HCT116 (cell line): Measurements from ENCODE around the gene ARL8B. TPM values are rescaled to one million over a fixed set of nuclear protein-coding genes. Genes with fewer than 3 reads are reported as not detected.

Experiments
- ATAC-seq: fragments of 200-7000 bp; cut with Tn5 transposase; 2 replicates; pipeline ENCODE4 v1.9.1; 2020; ENCODE audit warnings: mild to moderate bottlenecking, moderate library complexity
- BruUV-seq: library from RNA; stranded (reverse); fragments of 400-500 nt; replicated peaks from 2 replicates; lab custom pipeline; 2021; lab: Mats Ljungman, UMichigan
- CTCF ChIA-PET: fragments of 300-600 bp; sonication (Branson Sonifier 250); formaldehyde crosslinking; loops from one replicate; lab custom pipeline; 2021; ENCODE audit warnings: antibody characterized with exemption; lab: Charles Lee
- POLR2A ChIA-PET: fragments of 300-600, 350-600 bp; sonication (Branson Sonifier 250); formaldehyde crosslinking; loops from one replicate; lab custom pipeline; 2021; ENCODE audit warnings: antibody characterized with exemption; lab: Charles Lee
- RAD21 ChIA-PET, 2 experiments: fragments of 300-600 bp; sonication (Branson Sonifier 250); formaldehyde crosslinking; loops; one replicate each; lab custom pipeline; 2023; ENCODE audit warnings: low total read pairs in 2 of 2; ENCODE audit not compliant: uncharacterized antibody in 2 of 2, unreplicated experiment in 2 of 2, low non-redundant PET in 1 of 2; lab: Charles Lee
- DNase-seq: peaks from one replicate; pipeline ENCODE4 v3.0.0-alpha.2; 2010; ENCODE audit warnings: low read depth, low spot score
- H2AFZ ChIP-seq: fragments of 200-600 bp; shearing (Covaris generic), sonication (generic); 2 replicates; pipeline ENCODE4 v1.6.1; 2017; ENCODE audit warnings: low read depth, mixed run types, mixed read lengths, antibody characterized with exemption, low read length; ENCODE audit not compliant: poor library complexity, severe bottlenecking
- H3K27ac ChIP-seq: 2 replicates; pipeline ENCODE4 v1.5.1; 2012; ENCODE audit warnings: low read depth, low read length
- H3K27me3 ChIP-seq: fragments of 200-600 bp; sonication (generic); 2 replicates; pipeline ENCODE4 v1.6.1; 2016; ENCODE audit warnings: mixed run types, low read length, mixed read lengths; ENCODE audit not compliant: insufficient read depth
- H3K36me3 ChIP-seq, 2 experiments: fragments of 200-500 bp in 1 of 2; fragments of 200-600 bp in 1 of 2; sonication (Bioruptor generic) in 1 of 2; sonication (generic) in 1 of 2; 2 replicates each; pipeline versions ENCODE4 v1.5.1 to v1.6.1; 2014 to 2016; ENCODE audit warnings: low read length in 2 of 2, inconsistent platforms in 1 of 2, mixed read lengths in 1 of 2, mixed run types in 1 of 2; ENCODE audit not compliant: insufficient read depth in 2 of 2, control insufficient read depth in 1 of 2
- H3K4me1 ChIP-seq, 2 experiments: fragments of 200-600 bp in 1 of 2; sonication (generic) in 1 of 2; 2 replicates each; pipeline versions ENCODE4 v1.5.1 to v1.6.1; 2012 to 2017; ENCODE audit warnings: low read length in 2 of 2, inconsistent platforms in 1 of 2, mild to moderate bottlenecking in 1 of 2, mixed read lengths in 1 of 2, mixed run types in 1 of 2, moderate library complexity in 1 of 2; ENCODE audit not compliant: insufficient read depth in 2 of 2, control insufficient read depth in 1 of 2
- H3K4me2 ChIP-seq: fragments of 200-600 bp; sonication (generic); 2 replicates; pipeline ENCODE4 v1.6.1; 2017; ENCODE audit warnings: mixed run types, low read length, mixed read lengths
- H3K4me3 ChIP-seq, 2 experiments: fragments of 200-600 bp in 1 of 2; sonication (generic) in 1 of 2; replicated peaks in 1 of 2; 2 replicates each; pipeline ENCODE4 v1.5.1; 2011 to 2016; ENCODE audit warnings: low read length in 2 of 2, control low read depth in 1 of 2, low read depth in 1 of 2, mild to moderate bottlenecking in 1 of 2, mixed read lengths in 1 of 2, mixed run types in 1 of 2
- H3K79me2 ChIP-seq: fragments of 200-600 bp; sonication (generic); 2 replicates; pipeline ENCODE4 v1.6.1; 2017; ENCODE audit warnings: mild to moderate bottlenecking, mixed run types, low read length, moderate library complexity, mixed read lengths; ENCODE audit not compliant: insufficient read depth
- H3K9ac ChIP-seq: fragments of 200-600 bp; sonication (generic); 2 replicates; pipeline ENCODE4 v1.6.1; 2016; ENCODE audit warnings: low read length, mixed read lengths
- H3K9me2 ChIP-seq: fragments of 200-600 bp; sonication (generic), shearing (Covaris generic); 2 replicates; pipeline ENCODE4 v1.6.1; 2017; ENCODE audit warnings: mixed run types, mild to moderate bottlenecking, moderate library complexity; ENCODE audit not compliant: insufficient read depth
- H3K9me3 ChIP-seq, 2 experiments: fragments of 200-500 bp in 1 of 2; fragments of 200-600 bp in 1 of 2; sonication (Bioruptor generic) in 1 of 2; sonication (generic) in 1 of 2; 2 replicates each; pipeline ENCODE4 v1.6.1; 2014 to 2017; ENCODE audit warnings: low read length in 2 of 2, mixed read lengths in 2 of 2, inconsistent platforms in 1 of 2, low read depth in 1 of 2, mild to moderate bottlenecking in 1 of 2, mixed run types in 1 of 2, moderate library complexity in 1 of 2; ENCODE audit not compliant: control insufficient read depth in 1 of 2, insufficient read depth in 1 of 2
- H4K20me1 ChIP-seq: fragments of 200-600 bp; sonication (generic), shearing (Covaris generic); 2 replicates; pipeline ENCODE4 v1.6.1; 2017; ENCODE audit warnings: mixed run types, mild to moderate bottlenecking, moderate library complexity; ENCODE audit not compliant: insufficient read depth
- ATF3 ChIP-seq: IDR thresholded peaks from 2 replicates; pipeline ENCODE4 v1.6.1; 2012
- CBX3 ChIP-seq: IDR thresholded peaks from 2 replicates; pipeline ENCODE4 v1.6.1; 2012; ENCODE audit warnings: low read depth
- CEBPB ChIP-seq: IDR thresholded peaks from 2 replicates; pipeline ENCODE4 v1.6.1; 2012; ENCODE audit warnings: low read depth
- EGR1 ChIP-seq: IDR thresholded peaks from 2 replicates; pipeline ENCODE4 v1.6.1; 2012; ENCODE audit warnings: low read depth
- ELF1 ChIP-seq: IDR thresholded peaks from 2 replicates; pipeline ENCODE4 v1.6.1; 2012; ENCODE audit warnings: low read depth, borderline replicate concordance
- EZH2 ChIP-seq: fragments of 200-600 bp; sonication (generic); IDR thresholded peaks from 2 replicates; pipeline ENCODE4 v1.6.1; 2017; ENCODE audit warnings: antibody characterized with exemption, mixed run types
- EZH2phosphoT487 ChIP-seq: fragments of 200-600 bp; IDR thresholded peaks from 2 replicates; pipeline ENCODE4 v1.6.1; 2018; ENCODE audit warnings: antibody characterized with exemption, borderline replicate concordance
- FOSL1 ChIP-seq: IDR thresholded peaks from 2 replicates; pipeline ENCODE4 v1.6.1; 2012; ENCODE audit warnings: low read depth
- JUND ChIP-seq: IDR thresholded peaks from 2 replicates; pipeline ENCODE4 v1.6.1; 2012
- POLR2A ChIP-seq: IDR thresholded peaks from 2 replicates; pipeline ENCODE4 v1.7.0; 2011; ENCODE audit warnings: borderline replicate concordance; ENCODE audit not compliant: insufficient read depth, insufficient read length; ENCODE audit errors: extremely low read depth
- POLR2AphosphoS5 ChIP-seq: IDR thresholded peaks from 2 replicates; pipeline ENCODE4 v1.6.1; 2011; ENCODE audit warnings: mild to moderate bottlenecking, low read depth, low read length, moderate library complexity
- REST ChIP-seq: IDR thresholded peaks from 2 replicates; pipeline ENCODE4 v1.6.1; 2012; ENCODE audit warnings: low read depth
- SP1 ChIP-seq: IDR thresholded peaks from 2 replicates; pipeline ENCODE4 v1.6.1; 2012; ENCODE audit warnings: low read depth
- SRF ChIP-seq: IDR thresholded peaks from 2 replicates; pipeline ENCODE4 v1.6.1; 2012; ENCODE audit warnings: low read depth
- ZBTB33 ChIP-seq: IDR thresholded peaks from 2 replicates; pipeline ENCODE4 v1.6.1; 2011; ENCODE audit warnings: mild to moderate bottlenecking, low read length, moderate library complexity; ENCODE audit not compliant: insufficient replicate concordance; ENCODE audit errors: extremely low read depth
- ZNF274 ChIP-seq: fragments of 200-500 bp; sonication (Bioruptor generic); IDR thresholded peaks from 2 replicates; pipeline ENCODE4 v1.6.1; 2014; ENCODE audit warnings: mild to moderate bottlenecking, low read depth, low read length, inconsistent platforms
- intact Hi-C: fragments of 100-400 bp; cut with micrococcal nuclease; formaldehyde crosslinking; loops from 2 replicates; pipeline ENCODE4 v1.10.0; 2022
- total RNA-seq: library from RNA; stranded (reverse); gene quantifications from one replicate; pipeline ENCODE4 v1.2.1, GENCODE V29; 2021; ENCODE audit not compliant: unreplicated experiment

Gene ARL8B
- total RNA-seq, 1 experiment from 2014 or later = 38.1 TPM

GRCh38 chr3:5079761-5080160 is 42.3 kb upstream of the ARL8B start:
- H3K4me3 ChIP-seq = no peak overlapping the region
- no peaks in the 10 kb centered on the region for H3K9me3 ChIP-seq
- BruUV-seq = no TSS peak
- H3K4me2 ChIP-seq = no peak overlapping the region
- no peak overlapping the region for H3K9ac ChIP-seq
- H3K27me3 ChIP-seq = no peaks in the 10 kb centered on the region
- H2AFZ ChIP-seq = no peak overlapping the region
- RAD21 ChIA-PET = no interaction called here
- no peak for ATAC-seq
- H3K4me1 ChIP-seq = no peaks in the 10 kb centered on the region
- POLR2A ChIA-PET = no interaction called here
- H3K36me3 ChIP-seq = no peaks in the 10 kb centered on the region
- TF ChIP-seq CEBPB = no peak
- H3K27ac ChIP-seq = no peak overlapping the region
- H3K9me2 ChIP-seq = no peaks in the 10 kb centered on the region
- H3K79me2 ChIP-seq = no peaks in the 10 kb centered on the region
- no peaks in the 10 kb centered on the region for H4K20me1 ChIP-seq
- CTCF ChIA-PET = no interaction called here
- DNase-seq = no peak
- intact Hi-C loops = no loop called here

GRCh38 chr3:5080779-5081550 is 41.1 kb upstream of the ARL8B start:
- no peak overlapping the region for H3K4me2 ChIP-seq
- H3K36me3 ChIP-seq = no peaks in the 10 kb centered on the region
- ChIA-PET RAD21 (no interaction called here), CTCF (no interaction called here), POLR2A (no interaction called here)
- no peaks in the 10 kb centered on the region for H3K27me3 ChIP-seq
- H3K9ac ChIP-seq = no peak overlapping the region
- no peaks in the 10 kb centered on the region for H3K79me2 ChIP-seq
- H3K9me2 ChIP-seq = no peaks in the 10 kb centered on the region
- no peaks in the 10 kb centered on the region for H4K20me1 ChIP-seq
- H3K9me3 ChIP-seq = no peaks in the 10 kb centered on the region
- no TSS peak for BruUV-seq
- intact Hi-C loops = no loop called here
- DNase-seq = no peak
- TF ChIP-seq EZH2 (no peak), EGR1 (no peak), POLR2A (no peak), POLR2AphosphoS5 (no peak), FOSL1 (no peak), ATF3 (no peak), SRF (no peak), SP1 (no peak), ZBTB33 (no peak), ZNF274 (no peak), EZH2phosphoT487 (no peak), JUND (no peak), ELF1 (no peak), CBX3 (no peak), REST (no peak)
- no peak overlapping the region for H2AFZ ChIP-seq
- H3K4me3 ChIP-seq = no peak overlapping the region
- no peak overlapping the region for H3K27ac ChIP-seq
- no peaks in the 10 kb centered on the region for H3K4me1 ChIP-seq
- ATAC-seq = no peak
